Esophagus muscularis mucosa (tissue), 3 donors: ENCODE results near the gene SAT1.

Experiments used
- CTCF ChIP-seq, 3 experiments: fragments of 200-600 bp in 2 of 3; fragments of 450-650 bp in 1 of 3; sonication (generic) in 2 of 3; IDR thresholded peaks; one replicate each; pipeline ENCODE4 v1.5.1; 2017 to 2019; ENCODE audit warnings: antibody characterized with exemption in 3 of 3, mild to moderate bottlenecking in 2 of 3, moderate library complexity in 1 of 3
- POLR2AphosphoS5 ChIP-seq, 2 donors: sonication (generic); formaldehyde crosslinking; IDR thresholded peaks; one replicate each; pipeline ENCODE4 v1.6.1; 2017; ENCODE audit warnings: antibody characterized with exemption in 2 of 2

DNA sequence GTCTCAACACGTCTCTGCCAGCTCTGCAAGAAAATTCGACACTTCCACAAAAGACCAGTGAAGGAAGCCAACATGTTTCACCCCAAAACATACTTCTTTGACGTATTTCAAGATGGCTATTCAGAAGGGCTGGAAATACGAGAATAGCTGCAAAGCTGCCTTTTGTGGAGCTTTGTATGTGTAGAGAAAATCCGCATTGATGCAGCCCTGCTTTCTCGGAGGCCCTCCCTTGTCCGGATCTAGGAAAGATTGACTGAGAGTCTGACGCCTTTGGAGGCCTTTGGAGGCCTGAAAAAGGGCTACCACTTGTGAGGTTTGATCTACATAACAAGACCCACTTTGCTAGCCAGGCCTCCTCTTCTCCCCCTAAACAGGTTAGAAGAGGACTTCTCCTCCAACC lies 12.2 kb downstream of the SAT1 start:
- TF ChIP-seq CTCF (IDR thresholded peaks at IDR 0.05) (no peak), POLR2AphosphoS5 (IDR thresholded peaks at IDR 0.05) (no peak)
